ENCODE measurements around the gene MELTF.
A peak's percentile ranks its signal among the peaks of the same experiment; 100 is the strongest.

Gene MELTF

DNA sequence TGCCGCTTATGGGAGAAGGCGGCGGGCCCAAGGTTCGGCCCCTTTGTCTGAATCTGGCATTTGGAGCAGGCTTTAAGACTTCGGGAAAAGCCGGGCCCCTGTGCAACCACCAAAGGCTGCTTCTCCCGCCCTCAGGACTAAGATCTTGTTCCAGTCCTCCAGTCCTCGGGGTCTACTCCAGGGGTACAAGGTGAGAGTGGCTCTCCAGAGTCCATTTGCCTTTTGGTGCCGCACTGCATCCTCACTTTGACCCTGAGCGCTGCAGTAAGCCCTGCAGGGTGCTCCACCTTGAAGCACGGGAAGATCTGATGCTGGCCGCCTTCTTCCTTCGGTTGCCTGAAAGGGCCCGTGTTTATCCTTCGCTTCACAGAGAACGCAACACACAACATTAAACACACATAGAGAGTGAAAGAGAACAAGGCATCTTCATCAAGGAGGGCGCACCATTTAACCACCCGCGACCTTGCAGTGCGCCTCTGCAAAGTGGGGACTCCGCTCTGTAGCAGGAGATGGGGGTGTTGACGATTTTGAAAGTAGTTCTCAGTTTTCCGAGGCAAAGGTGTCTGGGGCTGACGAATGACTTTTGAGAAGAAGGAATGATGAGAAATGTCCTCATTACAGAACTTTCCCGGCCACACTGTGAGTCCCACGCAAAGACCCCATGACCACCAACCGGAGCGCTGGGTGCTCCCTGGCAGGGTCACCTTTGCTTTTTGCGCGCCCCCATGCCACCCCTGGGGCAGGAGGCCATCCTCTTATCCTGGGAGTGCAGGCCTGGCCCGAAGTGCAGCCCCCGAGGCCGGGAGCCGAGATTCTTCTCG lies 62.0 kb downstream of the MELTF start:
- no peak for DNase-seq

DNA sequence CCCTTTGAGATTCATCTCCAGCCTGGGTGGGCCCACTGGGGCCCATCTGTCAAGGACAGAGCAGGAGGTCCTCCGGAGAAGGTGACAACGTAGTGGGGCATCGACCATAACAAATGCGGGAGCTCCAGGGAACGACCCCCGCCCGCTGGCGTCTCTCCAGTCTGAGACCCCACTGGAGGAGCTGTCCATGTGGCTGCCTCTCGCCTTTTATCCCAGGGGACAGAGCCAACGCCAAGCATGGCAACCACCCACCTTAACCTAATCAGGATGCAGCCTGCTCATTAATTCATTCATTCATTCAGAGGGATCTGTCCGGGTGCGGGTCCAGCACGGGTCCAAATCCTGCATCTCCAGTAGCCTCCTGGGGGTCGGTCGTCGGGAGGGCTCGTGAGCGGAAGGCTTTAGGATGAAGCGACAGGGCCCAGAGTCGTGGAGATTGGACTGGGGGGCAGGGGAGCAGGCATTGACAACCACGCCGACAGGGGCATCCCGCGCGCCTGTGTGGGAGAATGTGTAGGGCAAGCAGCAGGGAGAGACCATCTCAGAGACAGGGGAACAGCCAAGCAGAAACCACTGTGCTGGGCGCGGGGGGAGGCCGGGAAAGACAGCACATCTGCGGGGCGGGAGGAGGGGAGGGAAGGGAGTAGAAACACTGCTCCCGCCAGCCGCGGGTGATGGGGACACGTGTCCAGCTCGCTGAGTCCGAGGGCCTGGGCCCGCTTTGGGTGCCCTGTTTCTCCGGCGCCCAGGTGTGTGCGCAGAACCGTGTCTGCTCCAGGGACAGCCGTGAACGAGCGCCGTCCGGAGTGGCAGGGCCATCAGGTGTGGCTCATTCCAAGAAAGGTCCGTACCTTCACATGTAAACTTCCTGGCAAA lies 62.9 kb downstream of the MELTF start:
- no peak for DNase-seq

- no peak for DNase-seq
These were observed 63.8 kb downstream of the MELTF start for GRCh38 chr3:196965804-196966173.

DNA sequence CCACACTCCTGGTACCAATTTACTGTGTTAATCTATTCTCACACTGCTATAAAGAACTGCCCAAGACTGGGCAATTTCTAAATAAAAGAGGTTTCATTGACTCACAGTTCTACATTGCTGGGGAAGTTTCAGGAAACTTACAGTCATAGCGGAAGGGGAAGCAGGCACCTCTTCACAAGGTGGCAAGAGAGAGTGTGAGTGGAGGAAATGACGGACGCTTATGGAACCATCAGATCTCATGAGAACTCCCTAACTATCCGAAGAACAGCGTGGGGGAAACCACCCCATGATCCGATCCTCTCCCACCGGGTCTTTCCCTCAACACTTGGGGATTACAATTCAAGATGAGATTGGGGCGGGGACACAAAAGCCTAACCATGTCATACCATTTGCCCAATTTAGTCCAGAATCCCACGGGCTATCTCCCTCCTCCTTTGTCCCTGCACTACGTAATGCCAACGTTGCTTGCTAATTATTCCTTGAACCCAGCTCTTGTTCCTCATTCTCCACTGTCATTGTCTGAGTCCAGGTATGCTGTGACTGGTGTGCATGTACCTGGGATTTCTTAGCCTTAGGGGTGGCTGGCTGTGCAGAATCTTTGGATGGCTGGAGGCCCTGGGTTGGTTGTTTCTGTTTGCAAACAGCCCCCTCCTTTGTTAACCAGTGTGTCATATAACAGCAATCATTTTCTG lies 64.4 kb downstream of the MELTF start:
- DNase-seq, result no peak

GRCh38 chr3:196963631-196963953 lies 66.0 kb downstream of the MELTF start:
- DNase-seq, result no peak

- no peak for DNase-seq
These were observed 66.5 kb downstream of the MELTF start for GRCh38 chr3:196962930-196963630.

GRCh38 chr3:196962108-196962929 lies 67.3 kb downstream of the MELTF start:
- peak; percentile 88 to 97 for DNase-seq

DNA sequence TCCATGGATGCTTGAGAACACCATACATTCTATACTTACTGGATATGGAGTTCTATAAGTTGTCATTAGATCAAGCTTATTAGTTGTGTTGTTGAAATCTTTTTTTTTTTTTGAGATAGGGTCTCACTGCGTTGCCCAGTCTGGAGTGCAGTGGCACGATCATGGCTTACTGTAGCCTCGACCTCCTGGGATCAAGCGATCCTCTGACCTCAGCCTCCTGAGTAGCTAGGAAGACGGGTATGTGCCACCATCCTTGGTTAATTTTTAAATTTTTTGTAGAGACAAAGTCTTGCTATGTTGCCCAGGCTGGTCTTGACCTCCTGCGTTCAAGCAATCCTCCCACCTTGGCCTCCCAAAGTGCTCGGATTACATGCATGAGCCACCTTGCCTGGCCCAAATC lies 74.8 kb downstream of the MELTF start:
- no peak for DNase-seq

All from NCI-H524 (cell line).